K562 (cell line): ENCODE data around the gene OPA3. TPM values are rescaled to one million over a fixed set of nuclear protein-coding genes. Genes with fewer than 3 reads are reported as not detected.

Source experiments
- ESRRA ChIP-seq: fragments of 450-650 bp; IDR thresholded peaks from 2 replicates; pipeline ENCODE4 v1.6.1; 2014; ENCODE audit warnings: low read depth, mild to moderate bottlenecking, moderate library complexity, borderline replicate concordance
- HDAC1 ChIP-seq, 2 experiments: fragments of 450-650 bp; IDR thresholded peaks; 2 replicates each; pipeline ENCODE4 v1.6.1; 2016 to 2017; ENCODE audit warnings: inconsistent platforms in 1 of 2, mild to moderate bottlenecking in 1 of 2, moderate library complexity in 1 of 2
- POLR2A ChIP-seq: fragments of 450-650 bp; conservative IDR thresholded peaks from 2 replicates; pipeline ENCODE4 v1.6.1; 2016
- STAT5A ChIP-seq: IDR thresholded peaks from 2 replicates; pipeline ENCODE4 v1.6.1; 2012; ENCODE audit warnings: low read length, inconsistent platforms, borderline replicate concordance
- TCF15 ChIP-seq: fragments of 250-450 bp; sonication (Bioruptor Pico); IDR thresholded peaks from 2 replicates; pipeline ENCODE4 v1.8.0; 2022; ENCODE audit warnings: moderate library complexity, mild to moderate bottlenecking, inconsistent platforms
- TFE3 ChIP-seq: fragments of 450-650 bp; formaldehyde crosslinking; IDR thresholded peaks from 2 replicates; pipeline ENCODE4 v1.4.0; 2020; ENCODE audit warnings: mild to moderate bottlenecking, mixed read lengths
- U2AF2 ChIP-seq: fragments of 200-400 bp; formaldehyde crosslinking; optimal IDR thresholded peaks from 2 replicates; pipeline ENCODE3; 2017; ENCODE audit warnings: low read depth, mild to moderate bottlenecking, low read length
- YBX1 ChIP-seq: fragments of 450-650 bp; IDR thresholded peaks from 2 replicates; pipeline ENCODE4 v1.7.1; 2016; ENCODE audit warnings: mild to moderate bottlenecking
- polyA plus RNA-seq, 8 experiments: library from polyadenylated mRNA; depleted of rRNA in 4 of 8; stranded (reverse) in 5 of 8; unstranded in 3 of 8; fragments of >200 nt; fragmentation: Nextera tagmentation in 2 of 8; fragmentation: Illumina TruSeq in 1 of 8; extraction: Ambion mirVana in 2 of 8; extraction: Trizol in 1 of 8; gene quantifications; 2 replicates each; pipeline versions ENCODE4 v1.2.1 to v1.2.3, GENCODE V29; 2011 to 2014; ENCODE audit warnings: inconsistent platforms in 1 of 8, missing spikeins in 1 of 8
- total RNA-seq, 7 experiments: library from RNA; depleted of rRNA in 6 of 7; stranded (reverse); fragments of >200 nt in 6 of 7; fragmentation: Illumina TruSeq in 2 of 7; extraction: Trizol in 2 of 7; gene quantifications; 2 replicates each; pipeline versions ENCODE4 v1.2.1 to v1.2.3, GENCODE V29; 2011 to 2021; ENCODE audit warnings: low replicate concordance in 1 of 7
- TF ChIP-seq, protein P1 (sequence below): sonication (generic); formaldehyde crosslinking; IDR thresholded peaks from 2 replicates; pipeline ENCODE4 v1.8.1; 2023; ENCODE audit warnings: mild to moderate bottlenecking, missing genetic modification reagents

Gene OPA3
- total and polyA plus RNA-seq, 9 of the 15 experiments (the other 6 are each of a cell fraction or from before 2014, with no cell fraction given): 1.4 to 18.8 (median 9.0) TPM

DNA sequence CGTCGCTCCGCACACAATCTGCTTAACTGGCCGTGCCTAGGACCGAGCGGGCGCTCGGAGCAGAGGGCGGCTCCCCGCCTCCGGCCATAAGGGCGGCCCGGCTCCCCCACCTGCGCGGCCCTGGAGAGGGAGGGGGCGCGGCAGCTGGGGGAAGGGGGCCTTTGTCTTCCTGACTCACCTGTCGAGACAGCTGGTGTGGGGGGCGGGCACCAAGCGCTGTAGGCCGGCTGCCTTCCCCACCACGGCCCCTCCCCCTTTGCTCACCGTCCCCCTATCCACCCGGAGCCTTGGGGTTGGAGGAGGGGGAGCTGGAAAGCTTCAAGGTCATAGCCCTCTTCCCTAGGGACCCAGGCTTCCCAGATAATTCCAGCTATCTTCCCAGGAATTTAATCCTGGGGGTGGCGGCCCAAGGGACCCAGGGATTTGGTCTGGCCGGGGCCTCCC, 76.2 kb downstream of the OPA3 start (continued):
- TF ChIP-seq STAT5A (no peak), U2AF2 (no peak), YBX1 (no peak), TCF15 (no peak), TFE3 (CRISPR knock-in tag) (no peak), ESRRA (peak; percentile 22; the same call in 1 of the 2 replicates), HDAC1 (IDR thresholded peaks at IDR 0.05) (peak in 1 of 2 experiments; percentile 39; a peak in 1 of 4 replicates), POLR2A (peak; percentile 30; the same call in 1 of the 2 replicates)
- TF ChIP-seq, protein P1, sequence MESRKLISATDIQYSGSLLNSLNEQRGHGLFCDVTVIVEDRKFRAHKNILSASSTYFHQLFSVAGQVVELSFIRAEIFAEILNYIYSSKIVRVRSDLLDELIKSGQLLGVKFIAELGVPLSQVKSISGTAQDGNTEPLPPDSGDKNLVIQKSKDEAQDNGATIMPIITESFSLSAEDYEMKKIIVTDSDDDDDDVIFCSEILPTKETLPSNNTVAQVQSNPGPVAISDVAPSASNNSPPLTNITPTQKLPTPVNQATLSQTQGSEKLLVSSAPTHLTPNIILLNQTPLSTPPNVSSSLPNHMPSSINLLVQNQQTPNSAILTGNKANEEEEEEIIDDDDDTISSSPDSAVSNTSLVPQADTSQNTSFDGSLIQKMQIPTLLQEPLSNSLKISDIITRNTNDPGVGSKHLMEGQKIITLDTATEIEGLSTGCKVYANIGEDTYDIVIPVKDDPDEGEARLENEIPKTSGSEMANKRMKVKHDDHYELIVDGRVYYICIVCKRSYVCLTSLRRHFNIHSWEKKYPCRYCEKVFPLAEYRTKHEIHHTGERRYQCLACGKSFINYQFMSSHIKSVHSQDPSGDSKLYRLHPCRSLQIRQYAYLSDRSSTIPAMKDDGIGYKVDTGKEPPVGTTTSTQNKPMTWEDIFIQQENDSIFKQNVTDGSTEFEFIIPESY (CRISPR knock-in tag): no peak
